GM18526 (cell line): Measurements from ENCODE around the gene SEZ6L.

Experiments used
- POLR2A ChIP-seq: IDR thresholded peaks from 3 replicates; pipeline ENCODE4 v1.6.1; 2011; ENCODE audit not compliant: insufficient read length; ENCODE audit errors: extremely low read depth

Gene SEZ6L

DNA sequence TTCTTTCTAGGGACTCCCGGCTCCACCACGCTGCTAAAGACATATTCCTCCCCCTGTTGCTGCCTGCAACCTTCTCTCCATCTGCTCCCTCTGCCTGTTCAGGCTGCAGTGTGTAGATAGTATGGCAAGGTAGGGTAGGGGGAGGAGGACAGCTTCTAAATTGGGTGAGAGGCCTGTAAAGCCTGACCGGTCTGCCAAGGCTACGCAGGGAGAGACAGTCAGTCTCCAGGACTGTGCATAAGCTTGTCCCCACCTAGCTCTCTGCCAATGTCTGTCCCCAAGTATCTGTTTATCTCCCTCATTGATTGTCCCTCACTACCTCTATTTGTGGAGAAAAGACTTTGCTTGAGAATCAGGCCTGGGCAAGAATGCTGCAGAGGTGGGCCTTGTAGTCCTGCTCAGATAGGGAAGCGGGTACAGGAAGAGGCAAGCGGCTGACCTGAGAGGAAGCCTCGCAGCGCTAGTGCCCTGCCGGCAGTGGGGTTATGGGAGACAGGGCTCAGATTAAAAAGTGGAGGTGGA is 871 bp upstream of the SEZ6L start:
- TF ChIP-seq POLR2A: no peak

GRCh38 chr22:26168939-26169314 is 335 bp upstream of the SEZ6L start:
- no peak for TF ChIP-seq POLR2A

DNA sequence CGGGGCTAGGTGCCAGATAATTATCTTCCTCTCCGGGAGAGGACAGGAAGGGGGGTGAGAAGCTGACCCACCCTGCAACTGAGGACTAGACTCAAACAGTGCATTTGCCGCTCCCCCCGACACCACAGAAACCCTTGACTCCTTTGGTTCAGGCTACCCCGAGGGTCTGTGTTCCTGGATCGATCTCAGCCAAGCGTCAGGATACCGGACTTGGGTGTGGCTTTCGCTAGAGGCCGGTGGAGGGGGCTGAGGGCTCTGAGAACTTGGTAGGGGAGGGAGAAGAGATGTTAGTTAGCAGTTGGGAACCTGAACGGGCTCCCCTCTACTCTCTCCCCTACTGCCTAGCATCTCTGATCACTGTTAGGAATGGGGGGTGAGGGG is 840 bp downstream of the SEZ6L start:
- TF ChIP-seq POLR2A: no peak

- TF ChIP-seq POLR2A: no peak
Measured at GRCh38 chr22:26170795-26171580, 1.7 kb downstream of the SEZ6L start.

GRCh38 chr22:26172389-26172990 is 3.2 kb downstream of the SEZ6L start:
- TF ChIP-seq POLR2A: no peak

DNA sequence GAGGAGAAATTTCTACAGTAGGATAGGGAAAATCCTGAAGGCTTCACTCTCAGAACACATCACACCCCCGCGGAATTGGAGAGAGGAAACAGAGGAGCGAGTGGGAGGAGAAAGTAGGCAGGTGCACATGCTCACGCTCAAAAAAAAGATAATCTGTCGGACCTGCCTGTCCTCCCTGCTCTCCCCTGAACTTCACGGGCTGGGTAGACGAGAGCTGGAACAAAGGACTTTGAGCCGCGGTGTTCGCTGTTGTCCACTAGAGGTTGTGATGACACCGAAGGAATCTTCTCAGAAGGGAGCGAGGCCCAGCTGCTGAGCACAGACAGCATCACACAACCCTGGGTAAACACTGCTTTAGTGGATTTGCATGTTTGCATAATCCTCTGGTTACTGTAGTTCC is 5.0 kb downstream of the SEZ6L start:
- TF ChIP-seq POLR2A: no peak

DNA sequence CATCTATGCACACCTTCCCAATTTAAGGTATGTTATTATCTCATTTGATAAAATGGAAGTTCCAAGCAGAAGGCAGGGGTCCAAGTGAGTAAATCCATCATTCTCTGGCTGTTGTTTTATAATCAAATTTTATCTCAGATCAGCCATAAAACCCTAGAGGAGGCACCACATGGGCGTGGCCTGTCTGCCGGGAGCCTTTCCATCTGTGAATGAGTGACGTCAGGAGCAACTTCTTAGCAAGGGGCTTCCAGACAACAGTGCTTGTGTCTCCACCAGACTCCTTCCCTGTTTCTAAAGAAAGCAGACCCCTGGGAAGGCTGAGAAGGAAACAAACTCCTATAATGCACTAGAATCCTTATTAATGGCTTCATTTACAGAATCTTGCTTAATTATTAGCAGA is 13.5 kb downstream of the SEZ6L start:
- no peak for TF ChIP-seq POLR2A

- no peak for TF ChIP-seq POLR2A
Measured at GRCh38 chr22:26185190-26185589, 15.9 kb downstream of the SEZ6L start.

DNA sequence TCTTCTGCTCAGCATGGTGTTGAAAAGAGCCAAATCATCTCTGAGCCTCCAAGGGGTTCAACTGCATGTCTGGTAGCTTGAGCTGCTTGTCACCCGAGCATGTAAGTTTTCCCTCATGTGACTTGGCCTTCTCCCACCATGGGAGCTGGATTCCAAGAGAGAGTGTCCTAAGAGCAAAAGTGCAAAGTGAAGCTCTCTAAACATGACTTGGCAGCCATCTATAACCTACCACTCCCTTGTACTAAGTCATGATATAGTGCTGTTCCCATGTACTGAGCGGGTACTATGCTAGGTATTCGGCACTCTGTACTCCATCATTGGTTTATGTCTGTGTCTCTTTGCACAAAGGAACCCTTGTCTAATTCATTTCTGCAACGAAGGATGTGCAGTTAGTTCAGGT is 19.1 kb downstream of the SEZ6L start:
- TF ChIP-seq POLR2A: no peak

DNA sequence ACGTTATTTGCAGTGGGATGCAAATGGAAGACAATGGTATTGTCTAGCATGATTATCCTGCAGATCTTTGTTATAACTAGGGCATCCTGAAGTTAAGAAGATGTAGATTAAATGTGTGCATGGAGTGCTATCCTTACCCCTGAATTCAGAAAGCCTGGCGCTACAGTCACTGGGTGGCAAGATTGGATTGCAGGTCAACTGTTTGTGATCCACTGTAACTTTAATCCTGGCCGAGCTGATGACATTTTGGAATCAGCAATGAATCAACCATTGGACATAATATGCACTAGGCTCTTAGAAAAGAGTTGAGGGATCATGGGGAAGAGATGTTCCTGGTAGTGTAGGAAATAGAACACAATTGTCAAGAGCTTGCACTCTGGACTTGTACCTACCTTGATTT is 25.1 kb downstream of the SEZ6L start:
- TF ChIP-seq POLR2A: no peak

GRCh38 chr22:26194877-26195276 is 25.6 kb downstream of the SEZ6L start:
- TF ChIP-seq POLR2A: no peak

DNA sequence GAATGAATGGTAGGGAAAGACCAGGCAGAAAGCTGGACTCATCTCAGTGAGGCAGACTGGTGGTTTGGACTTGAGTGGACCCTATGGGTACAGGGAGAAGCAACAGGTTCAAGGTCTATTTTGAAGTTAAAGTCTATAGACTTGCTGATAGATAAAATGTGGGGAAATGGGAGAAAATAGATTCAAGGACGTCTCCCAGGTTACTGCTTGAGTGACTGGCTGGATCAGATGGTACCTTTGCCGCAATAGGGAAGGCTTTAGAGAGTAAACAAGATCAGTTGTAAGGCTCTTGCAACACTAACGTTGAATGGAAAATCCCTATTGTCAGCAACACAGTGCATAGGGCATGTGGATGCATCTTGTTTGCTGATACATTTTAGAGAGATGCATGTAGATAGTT is 27.4 kb downstream of the SEZ6L start:
- no peak for TF ChIP-seq POLR2A

- TF ChIP-seq POLR2A: no peak
Measured at GRCh38 chr22:26197425-26197824, 28.2 kb downstream of the SEZ6L start.

DNA sequence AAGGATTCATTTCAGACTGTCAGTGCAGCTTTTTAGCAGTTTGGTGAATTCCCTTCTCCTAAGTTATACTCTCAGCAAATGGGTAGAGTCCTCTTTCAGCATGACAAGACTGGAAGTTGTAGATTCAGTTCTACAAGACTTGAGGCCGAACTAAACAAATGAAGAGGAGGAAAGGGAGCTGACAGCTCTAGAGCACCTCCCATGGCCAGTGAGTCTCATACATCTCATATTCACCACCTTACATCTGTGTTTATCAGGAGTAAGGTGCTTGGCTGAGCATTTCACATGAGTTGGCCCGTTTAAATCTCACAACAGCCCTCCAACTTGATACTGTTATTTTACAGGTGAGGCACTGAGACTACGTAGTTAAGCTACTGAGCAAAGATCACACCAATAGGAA is 30.4 kb downstream of the SEZ6L start:
- TF ChIP-seq POLR2A: no peak

- TF ChIP-seq POLR2A: no peak
Measured at GRCh38 chr22:26202280-26202924, 33.1 kb downstream of the SEZ6L start.

DNA sequence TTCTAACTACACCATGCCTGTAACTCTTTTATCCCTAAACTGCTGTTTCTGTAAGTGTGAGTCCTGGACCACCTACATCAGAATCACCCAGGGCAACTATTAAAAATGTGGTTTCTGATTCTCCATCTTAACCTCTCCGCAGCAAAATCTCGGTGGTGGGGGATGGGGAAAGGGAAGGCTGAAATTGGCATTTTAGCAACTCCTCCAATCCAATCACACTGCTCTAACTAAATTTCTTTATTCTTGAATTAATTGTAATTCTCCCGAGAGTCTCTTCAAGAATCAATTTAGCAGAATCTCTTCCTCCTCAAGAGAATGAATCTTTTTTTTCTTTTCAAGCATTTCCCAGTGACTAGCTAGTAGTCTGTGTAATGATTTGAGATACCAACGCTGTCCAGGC is 36.2 kb downstream of the SEZ6L start:
- no peak for TF ChIP-seq POLR2A

DNA sequence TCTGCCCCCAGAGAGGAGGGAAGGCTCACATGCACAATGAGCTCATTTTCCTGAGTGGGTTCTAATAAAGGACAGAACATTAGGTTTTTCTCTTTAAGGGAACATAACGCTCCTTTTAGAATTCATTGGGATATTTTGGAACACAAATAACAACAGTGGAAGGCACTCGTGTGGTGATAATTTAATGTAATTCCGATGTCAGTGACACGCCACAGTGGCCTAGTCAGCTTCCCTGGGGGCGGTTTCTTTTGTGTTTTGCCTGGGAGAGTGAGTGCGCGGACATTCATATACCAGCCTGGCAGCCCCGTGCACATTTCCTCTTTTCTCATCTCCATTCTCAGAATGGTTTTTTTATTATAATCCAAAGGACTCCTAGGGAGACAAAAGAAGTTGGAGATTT is 41.1 kb downstream of the SEZ6L start:
- no peak for TF ChIP-seq POLR2A

DNA sequence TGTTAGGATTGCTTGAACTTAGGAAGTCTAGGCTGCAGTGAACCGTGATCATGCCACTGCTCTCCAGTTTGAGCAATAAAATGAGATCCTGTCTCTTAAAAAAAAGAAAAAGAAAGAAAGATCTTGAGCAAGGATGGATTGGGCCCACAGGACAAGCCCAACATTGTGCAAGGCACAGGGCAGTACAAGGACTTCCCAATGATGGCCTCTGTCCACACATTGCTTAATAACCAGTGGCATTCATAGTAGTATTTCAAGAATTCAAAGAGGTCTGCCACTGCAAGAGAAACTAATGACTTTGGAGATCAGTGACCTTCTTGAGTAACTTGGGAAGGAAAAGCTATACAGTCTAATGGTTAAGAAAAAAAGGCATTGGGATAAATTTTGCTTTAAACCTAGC is 44.6 kb downstream of the SEZ6L start:
- TF ChIP-seq POLR2A: no peak
